ENCODE data around the gene ZNF500. TPM values are rescaled to one million over a fixed set of nuclear protein-coding genes. Genes with fewer than 3 reads are reported as not detected.

The ZNF500 gene
- total RNA-seq, 2 donors from 2014 or later, result 10.2 to 12.2 TPM

DNA sequence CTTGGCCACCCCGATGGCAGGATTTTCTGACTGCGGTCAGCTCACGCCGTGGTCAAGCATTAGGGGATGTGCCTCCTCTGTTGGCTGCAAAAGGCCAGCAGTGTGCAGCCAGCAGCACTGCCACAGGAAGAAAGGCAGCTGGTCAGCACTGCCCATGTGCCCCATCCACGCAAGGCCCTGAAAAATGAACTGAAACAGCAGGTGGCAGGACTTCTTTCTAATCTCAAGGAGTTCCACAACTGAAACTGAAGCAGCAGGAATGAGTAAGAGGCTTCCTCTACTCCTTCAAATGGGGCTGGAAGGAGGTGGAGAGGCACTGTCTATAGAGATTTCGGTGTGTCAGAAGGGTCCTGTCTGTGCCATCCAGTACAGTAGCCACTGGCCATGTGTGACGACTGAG lies 3.2 kb downstream of the ZNF500 start:
- H3K9me3 Mint-ChIP-seq, result no peaks in the 10 kb centered on the region
- H3K27ac Mint-ChIP-seq, result no peak overlapping the region
- ATAC-seq, result no peak
- no peak for DNase-seq (ENCODE audit: low spot score in 2 of 2)
- H3K36me3 Mint-ChIP-seq, result peaks cover 6% of the 10 kb centered on the region in 2 donors

DNA sequence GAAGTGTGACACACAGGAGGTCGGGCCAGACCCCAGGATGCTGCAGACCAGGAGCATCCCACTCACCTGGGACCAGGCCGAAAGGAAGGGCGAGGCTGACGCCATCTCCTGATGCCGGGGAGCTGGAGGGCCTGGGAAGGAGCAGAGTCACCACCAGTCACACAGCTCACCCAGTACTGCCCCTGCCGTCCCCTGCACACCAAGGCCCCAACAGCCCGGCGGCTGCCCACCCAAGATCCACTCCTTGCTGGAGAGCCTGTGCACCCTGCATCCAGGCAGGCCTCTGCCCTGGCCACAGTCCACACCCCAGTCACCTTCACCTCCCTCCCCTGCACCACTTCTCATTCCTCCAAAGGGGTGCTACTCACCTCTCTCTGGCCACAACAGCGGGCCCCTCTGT lies 4.8 kb downstream of the ZNF500 start:
- Mint-ChIP-seq H3K9me3 (no peaks in the 10 kb centered on the region), H3K27ac (peak overlapping the region; percentile 21 to 86), H3K36me3 (peaks cover 0 to 6% of the 10 kb centered on the region in 2 donors)
- no peak for DNase-seq (ENCODE audit: low spot score in 2 of 2)
- ATAC-seq, result no peak

DNA sequence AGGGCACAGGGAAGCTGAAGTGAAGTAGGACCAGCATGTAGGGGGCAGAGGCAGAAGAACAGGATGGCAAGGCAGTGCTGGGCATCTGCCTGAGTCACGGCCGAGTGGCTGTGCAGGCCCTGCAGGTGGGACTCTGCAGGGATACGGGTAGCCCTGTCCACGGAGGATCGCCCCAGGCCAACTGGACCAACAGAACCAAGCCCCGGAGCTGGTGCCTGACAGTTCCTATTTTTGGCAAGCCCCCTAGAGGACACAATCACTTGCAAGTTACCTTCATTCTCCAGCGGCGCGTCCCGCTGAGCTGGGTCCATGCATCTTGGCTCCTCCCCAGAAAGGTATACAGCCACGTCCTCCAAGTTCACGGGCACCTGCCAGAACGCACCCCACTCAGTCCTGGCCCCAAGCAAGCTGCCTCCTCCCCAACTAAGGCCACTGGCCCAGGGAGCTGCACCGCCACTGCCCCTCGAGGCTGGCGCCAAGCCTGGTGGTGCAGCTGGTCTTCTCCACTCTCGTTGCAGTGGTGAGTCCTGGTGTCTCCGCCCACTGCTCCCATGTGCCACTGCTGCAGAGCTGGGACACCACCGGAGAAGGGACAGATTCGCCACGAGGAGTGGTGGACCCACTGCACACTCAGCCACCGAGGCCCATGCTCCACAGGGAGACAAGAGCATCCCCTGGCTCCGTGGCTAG lies 6.6 kb downstream of the ZNF500 start:
- no peak for DNase-seq (ENCODE audit: low spot score in 2 of 2)
- Mint-ChIP-seq H3K27ac (peak overlapping the region; percentile 74 to 90), H3K9me3 (peaks cover 0 to 5% of the 10 kb centered on the region in 2 donors), H3K36me3 (peaks cover 7 to 13% of the 10 kb centered on the region in 2 donors)
- no peak for ATAC-seq

DNA sequence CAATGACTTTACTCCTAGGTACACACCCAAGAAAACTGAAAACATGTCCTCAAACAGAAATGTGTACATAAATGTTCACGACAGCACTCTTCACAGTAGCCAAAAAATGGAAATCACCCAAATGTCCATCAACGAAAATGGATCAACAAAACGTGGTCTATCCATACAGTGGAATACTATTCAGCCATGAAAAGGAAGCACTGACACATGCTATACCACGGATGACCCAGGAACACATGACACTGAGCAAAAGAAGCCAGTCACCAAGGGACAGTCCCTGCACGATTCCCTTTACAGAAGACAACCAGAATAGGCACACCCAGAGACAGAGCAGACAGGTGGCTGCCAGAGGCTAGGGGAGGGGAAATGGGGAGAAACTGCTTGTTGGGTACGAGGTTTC lies 11.3 kb downstream of the ZNF500 start:
- ATAC-seq (peak in 1 of 2 donors; percentile 85), DNase-seq (ENCODE audit: low spot score in 2 of 2) (no peak)
- H3K9me3 Mint-ChIP-seq, result peaks cover 0 to 5% of the 10 kb centered on the region in 2 donors
- H3K36me3 Mint-ChIP-seq, result peaks cover 7 to 13% of the 10 kb centered on the region in 2 donors
- H3K27ac Mint-ChIP-seq, result peak overlapping the region in 1 of 2 donors; percentile 29

DNA sequence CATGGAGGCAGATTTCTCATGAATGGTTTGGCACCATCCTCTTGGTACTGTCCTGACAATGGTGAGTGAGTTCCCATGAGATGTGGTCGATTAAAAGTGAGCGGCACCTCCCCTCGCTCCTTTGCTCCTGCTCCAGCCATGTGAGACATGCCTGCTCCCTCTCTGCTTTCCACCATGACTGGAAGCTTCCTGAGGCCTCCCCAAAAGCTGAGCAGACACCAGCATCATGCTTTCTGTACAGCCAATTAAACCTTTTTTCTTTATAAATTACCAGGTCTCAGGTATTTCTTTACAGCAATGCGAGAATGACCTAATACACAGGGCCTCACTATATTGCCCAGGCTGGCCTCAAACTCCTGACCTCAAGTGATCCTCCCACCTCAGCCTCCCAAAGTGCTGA lies 12.1 kb downstream of the ZNF500 start:
- no peak for DNase-seq (ENCODE audit: low spot score in 2 of 2)
- H3K27ac Mint-ChIP-seq, result no peak overlapping the region
- ATAC-seq, result no peak
- peaks cover 0 to 5% of the 10 kb centered on the region in 2 donors for H3K9me3 Mint-ChIP-seq
- H3K36me3 Mint-ChIP-seq, result peaks cover 7 to 9% of the 10 kb centered on the region in 2 donors

DNA sequence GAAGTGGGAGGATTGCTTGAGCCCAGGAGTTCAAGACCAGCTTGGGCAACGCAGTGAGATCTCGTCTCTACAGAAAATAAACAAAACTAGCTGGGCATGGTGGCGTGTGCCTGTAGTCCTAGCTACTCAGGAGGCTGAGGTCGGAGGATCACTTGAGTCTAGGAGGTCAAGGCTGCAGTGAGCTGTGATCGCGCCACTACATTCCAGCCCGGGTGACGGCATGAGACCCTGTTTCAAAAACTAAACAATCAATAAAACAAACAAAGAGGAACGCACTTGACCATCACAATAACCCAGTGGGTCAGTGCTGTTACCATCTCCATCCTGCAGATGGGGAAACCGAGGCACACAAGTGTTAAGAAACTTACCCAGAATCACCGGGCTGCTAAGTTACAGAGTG lies 13.7 kb downstream of the ZNF500 start:
- H3K36me3 Mint-ChIP-seq, result peaks cover 7 to 9% of the 10 kb centered on the region in 2 donors
- no peak overlapping the region for H3K27ac Mint-ChIP-seq
- no peak for DNase-seq (ENCODE audit: low spot score in 2 of 2)

DNA sequence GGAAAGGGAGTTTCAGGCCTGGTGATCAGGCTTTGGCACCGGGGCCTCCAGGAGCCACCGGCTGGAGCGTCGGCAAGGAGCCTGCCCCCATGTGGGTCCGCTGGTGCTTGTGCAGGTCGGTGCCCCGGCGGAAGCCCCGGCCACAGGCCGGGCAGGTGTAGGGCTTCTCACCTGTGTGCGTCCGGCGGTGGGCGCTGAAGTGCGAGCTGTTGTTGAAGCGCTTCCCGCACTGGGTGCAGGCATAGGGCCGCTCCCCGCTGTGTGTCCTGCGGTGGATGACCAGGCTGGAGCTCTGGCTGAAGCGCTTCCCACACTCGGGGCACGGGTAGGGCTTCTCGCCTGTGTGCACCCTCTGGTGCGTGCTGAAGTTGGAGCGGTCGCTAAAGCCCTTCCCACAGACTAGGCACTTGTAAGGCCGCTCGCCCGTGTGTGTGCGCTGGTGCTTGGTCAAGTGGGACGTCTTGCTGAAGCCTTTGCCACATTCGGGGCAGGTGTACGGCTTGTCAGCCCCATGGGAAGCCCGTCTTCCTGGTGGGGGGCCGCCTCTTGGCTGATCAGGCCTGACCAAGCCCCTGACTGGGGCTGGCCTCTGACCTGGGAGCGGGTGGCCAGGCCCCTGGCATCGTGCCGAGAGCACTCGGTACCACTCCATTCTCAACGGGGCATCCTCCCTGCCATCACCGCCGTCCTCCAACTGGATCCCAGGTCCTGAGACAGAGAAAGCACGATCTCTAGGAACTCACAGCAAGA lies 14.4 kb downstream of the ZNF500 start:
- ATAC-seq, result no peak

More for the DNA sequence above, 13.7 kb downstream of the ZNF500 start:
- peaks cover 0 to 5% of the 10 kb centered on the region in 2 donors for H3K9me3 Mint-ChIP-seq
- ATAC-seq, result no peak

DNA sequence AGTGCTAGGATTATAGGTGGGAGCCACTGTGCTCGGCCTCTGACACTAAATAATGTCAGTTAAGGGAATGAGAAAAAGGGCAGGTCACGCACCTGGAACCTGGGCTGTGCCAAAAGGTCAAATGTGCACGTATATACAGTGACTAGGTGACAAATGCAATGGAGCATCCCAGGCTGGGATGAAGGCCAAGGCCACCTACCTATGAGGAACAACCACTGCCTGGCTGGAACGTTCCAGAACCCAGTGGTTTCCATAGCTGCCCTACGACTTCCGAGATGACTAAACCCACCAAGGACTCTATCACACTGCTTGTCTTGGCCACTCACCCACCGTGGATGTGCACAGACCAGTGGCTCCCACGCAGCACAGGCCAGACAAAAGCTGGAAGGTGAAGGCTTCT lies 16.1 kb downstream of the ZNF500 start:
- ATAC-seq, result no peak
- DNase-seq (ENCODE audit: low spot score in 2 of 2), result no peak
- Mint-ChIP-seq H3K9me3 (peaks cover 0 to 5% of the 10 kb centered on the region in 2 donors), H3K27ac (no peak overlapping the region), H3K36me3 (peaks cover 5 to 8% of the 10 kb centered on the region in 2 donors)

More for the DNA sequence above, 14.4 kb downstream of the ZNF500 start:
- DNase-seq (ENCODE audit: low spot score in 2 of 2), result no peak
- Mint-ChIP-seq H3K36me3 (peaks cover 7 to 9% of the 10 kb centered on the region in 2 donors), H3K9me3 (peaks cover 0 to 5% of the 10 kb centered on the region in 2 donors), H3K27ac (no peak overlapping the region)

DNA sequence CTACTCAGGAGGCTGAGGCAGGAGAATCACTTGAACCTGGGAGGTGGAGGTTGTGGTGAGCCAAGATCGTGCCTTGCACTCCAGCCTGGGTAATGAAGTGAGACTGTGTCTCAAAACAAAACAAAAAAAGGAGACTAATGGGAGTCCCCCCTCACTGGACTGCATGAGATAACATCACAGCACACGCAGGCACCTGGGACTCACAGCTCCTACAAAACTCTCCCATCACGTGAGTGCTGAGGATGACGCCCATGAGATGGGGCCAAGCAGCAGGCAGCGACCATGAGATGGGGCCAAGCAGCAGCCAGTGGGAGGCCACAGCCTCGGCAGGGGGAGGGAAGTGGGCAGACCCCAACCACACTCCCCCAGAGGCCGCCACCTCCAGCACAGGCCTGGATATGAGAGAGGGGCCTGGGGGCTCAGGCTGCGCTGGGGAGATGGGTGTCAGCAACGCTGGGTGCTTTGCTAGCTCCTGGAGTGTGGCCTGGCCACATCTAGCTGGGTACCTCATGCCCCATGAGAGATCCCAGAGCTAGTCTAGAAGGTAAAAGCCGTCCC lies 17.2 kb downstream of the ZNF500 start:
- ATAC-seq (no peak), DNase-seq (ENCODE audit: low spot score in 2 of 2) (no peak)
- no peak overlapping the region for H3K27ac Mint-ChIP-seq
- H3K36me3 Mint-ChIP-seq, result no peaks in the 10 kb centered on the region
- no peaks in the 10 kb centered on the region for H3K9me3 Mint-ChIP-seq

DNA sequence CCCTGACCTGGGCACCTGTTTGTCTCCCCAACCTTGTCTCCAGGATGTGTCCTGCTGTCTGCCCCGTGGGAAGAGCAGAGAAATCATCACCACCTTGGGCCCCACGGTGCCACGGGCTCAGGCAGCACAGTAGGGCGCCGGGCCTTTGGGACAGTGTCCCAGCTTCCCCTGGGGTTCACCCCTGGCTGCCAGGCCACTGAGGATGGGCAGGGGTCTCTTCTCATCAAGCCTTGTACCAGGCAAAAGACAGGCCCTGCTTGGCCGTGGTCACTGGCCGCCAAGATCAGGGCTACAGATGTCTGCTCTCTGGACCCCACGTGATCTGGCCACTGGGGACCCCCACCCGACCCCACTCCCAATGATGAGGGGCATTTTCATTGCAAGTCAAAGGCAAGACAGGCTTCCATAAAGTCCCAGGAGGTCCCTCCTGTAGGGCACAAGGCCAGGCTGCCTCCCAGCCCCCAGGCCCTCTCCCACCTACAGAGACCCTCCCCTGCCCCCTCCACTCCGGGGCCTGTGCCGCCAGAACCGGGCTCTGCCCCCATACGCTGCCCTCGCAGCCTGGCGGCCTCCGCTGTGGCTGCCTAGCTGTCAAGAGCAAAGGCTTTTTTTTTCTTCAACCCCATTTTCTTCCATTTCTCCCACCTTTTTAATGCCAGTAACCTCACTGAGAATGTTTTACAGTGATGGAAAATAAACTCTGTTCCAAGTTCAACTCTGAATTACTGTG lies 18.1 kb downstream of the ZNF500 start:
- H3K27ac Mint-ChIP-seq, result peak overlapping the region in 1 of 2 donors; percentile 27
- ATAC-seq (no peak), DNase-seq (ENCODE audit: low spot score in 2 of 2) (no peak)
- H3K9me3 Mint-ChIP-seq, result no peaks in the 10 kb centered on the region
- H3K36me3 Mint-ChIP-seq, result no peaks in the 10 kb centered on the region

DNA sequence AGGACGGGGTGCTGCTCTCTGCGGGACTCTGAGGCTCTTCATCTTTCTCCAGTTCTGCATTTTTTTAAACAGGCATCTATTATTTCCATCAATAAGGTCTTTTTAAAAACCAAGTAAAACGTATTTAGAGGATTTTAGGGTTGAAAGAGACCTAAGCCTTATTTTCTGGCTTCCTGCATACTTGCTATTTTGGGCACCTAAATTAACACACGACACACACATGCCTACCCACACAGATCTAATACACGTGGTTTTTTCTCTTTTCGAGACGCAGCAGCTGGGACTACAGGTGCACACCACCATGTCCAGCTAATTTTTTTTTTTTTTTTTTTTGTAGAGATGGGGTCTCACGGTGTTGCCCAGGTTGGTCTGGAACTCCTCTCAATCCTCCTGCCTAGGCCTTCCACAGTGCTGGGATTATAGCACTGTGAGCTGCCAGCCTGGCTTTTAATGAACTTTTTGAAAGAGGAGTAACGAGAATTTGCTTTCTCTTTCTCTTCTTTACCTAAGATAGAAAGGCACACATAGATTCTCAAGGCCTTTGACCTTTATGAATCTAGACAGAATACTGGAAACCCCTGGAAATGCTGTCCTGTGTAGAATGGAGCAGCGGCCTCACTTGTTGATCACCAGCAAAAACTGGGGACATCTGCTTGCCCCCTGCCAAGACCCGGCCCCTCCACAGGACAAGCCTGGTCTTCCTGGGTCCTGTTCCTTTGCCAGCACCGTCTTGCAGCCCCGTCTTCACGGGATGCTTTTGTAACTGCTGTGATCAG lies 18.9 kb downstream of the ZNF500 start:
- Mint-ChIP-seq H3K27ac (peak overlapping the region; percentile 27 to 72), H3K9me3 (no peaks in the 10 kb centered on the region), H3K36me3 (no peaks in the 10 kb centered on the region)
- ATAC-seq (no peak), DNase-seq (ENCODE audit: low spot score in 2 of 2) (no peak)

DNA sequence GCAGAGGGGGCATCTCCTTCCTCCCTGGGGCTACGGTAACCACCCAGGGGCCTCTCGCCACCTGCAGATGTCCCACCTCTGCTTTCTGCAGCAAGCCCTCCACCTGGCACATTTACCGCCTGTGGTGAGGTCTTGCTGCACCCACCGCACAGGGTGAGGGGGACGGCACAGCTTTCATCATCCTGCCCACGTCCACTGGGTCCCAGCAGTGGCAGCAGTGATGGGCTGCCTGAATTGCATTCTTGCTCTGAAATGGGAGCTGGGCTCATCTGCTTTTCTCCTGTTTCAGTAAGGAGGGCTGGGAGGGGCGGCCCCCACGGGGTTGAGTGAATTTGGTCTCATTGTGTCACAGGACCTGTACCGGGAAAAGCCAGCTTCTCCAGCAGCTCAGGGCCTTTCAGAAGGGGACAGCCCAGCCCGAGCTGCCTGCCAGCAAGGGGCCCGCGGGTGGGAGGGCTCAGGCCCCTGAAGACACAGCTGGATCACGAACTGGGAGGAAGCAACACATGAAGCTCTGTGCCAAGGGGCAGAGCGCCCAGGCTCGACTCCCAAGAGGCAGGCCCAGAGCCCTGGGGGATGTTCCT lies 19.9 kb downstream of the ZNF500 start:
- ATAC-seq (no peak), DNase-seq (ENCODE audit: low spot score in 2 of 2) (no peak)
- Mint-ChIP-seq H3K27ac (peak overlapping the region in 1 of 2 donors; percentile 27), H3K36me3 (no peaks in the 10 kb centered on the region), H3K9me3 (no peaks in the 10 kb centered on the region)

DNA sequence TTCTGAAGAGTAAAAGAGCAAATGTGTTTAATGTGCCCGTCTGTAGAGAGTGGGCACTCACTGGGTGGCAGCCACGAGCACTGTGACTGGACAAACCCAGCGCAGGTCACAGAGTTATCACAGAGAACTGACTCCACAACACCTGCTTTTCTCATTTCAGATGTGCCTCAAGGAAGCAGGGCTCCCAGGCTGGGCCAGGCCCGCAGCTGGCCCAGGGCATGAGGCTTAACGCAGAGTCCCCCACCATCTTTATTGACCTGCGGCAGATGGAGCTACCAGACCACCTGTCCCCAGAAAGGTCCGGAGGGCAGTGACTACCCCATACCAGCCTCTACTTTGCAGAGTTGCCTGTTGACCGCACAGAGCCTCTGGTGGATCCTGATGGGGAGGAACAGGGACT lies 20.7 kb downstream of the ZNF500 start:
- H3K36me3 Mint-ChIP-seq, result no peaks in the 10 kb centered on the region
- ATAC-seq, result no peak
- H3K9me3 Mint-ChIP-seq, result no peaks in the 10 kb centered on the region
- H3K27ac Mint-ChIP-seq, result no peak overlapping the region
- DNase-seq (ENCODE audit: low spot score in 2 of 2), result no peak

DNA sequence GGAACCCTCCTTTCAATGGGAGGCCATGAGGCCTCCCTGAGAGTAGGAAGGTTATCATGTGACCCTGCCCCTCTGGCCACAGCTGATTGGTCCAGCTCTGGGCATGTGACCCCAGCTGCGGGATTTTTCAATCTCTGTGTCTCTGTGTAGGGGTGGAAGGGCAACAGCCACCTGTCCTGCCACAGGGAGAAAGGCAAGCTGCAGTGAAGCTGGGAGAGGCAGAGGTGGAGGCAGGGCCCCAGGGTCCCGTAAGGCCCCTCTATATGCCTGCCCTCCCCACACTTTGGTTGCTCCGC lies 21.7 kb downstream of the ZNF500 start:
- DNase-seq (ENCODE audit: low spot score in 2 of 2), result no peak
- Mint-ChIP-seq H3K36me3 (no peaks in the 10 kb centered on the region), H3K27ac (no peak overlapping the region), H3K9me3 (no peaks in the 10 kb centered on the region)
- no peak for ATAC-seq

DNA sequence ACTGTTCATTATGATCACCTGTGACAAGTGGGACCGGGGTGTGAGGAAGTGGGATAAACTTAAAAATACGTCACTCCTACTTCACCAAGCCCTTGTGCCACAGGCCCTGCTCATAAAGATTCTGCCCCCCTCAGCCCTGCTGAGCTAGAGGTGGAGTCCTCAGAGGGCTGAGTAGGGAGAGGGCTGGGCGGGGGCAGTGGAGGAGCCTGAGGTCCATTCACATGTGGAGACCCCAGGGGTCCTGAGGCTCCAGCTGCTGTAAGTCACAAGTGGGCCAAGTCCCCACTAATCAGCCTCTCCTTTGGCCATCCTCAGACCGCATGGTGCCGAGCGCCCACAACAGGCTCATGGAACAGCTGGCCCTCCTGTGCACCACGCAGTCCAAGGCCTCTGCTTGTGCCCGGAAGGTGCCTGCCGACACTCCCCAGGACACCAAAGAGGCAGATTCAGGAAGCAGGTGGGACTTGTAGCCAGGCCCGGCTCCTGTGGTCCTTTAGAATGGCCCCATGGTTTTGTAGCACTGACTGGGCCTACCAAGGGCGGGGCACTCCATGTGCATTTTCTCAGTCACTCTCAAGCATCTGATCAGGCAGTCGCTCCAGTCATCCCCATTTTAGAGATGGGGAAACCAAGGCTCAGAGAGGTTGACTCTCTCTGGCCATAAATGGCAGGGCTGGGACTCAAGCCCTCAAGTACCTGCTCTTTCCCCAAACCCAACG lies 22.2 kb downstream of the ZNF500 start:
- DNase-seq (ENCODE audit: low spot score in 2 of 2), result no peak
- H3K36me3 Mint-ChIP-seq, result no peaks in the 10 kb centered on the region
- ATAC-seq, result no peak
- no peaks in the 10 kb centered on the region for H3K9me3 Mint-ChIP-seq
- H3K27ac Mint-ChIP-seq, result no peak overlapping the region

Measured in activated naive CD4-positive, alpha-beta T cell treated with anti-CD3 and anti-CD28 coated beads, Interleukin-2, amount 50 U/mL, for 72 hours (primary cell).